GM23338 (cell line): ENCODE measurements around the gene OCIAD1. TPM values are rescaled to one million over a fixed set of nuclear protein-coding genes. Genes with fewer than 3 reads are reported as not detected.
"Not testable (repeated sequence)": the region's sequence is repeated elsewhere in the genome, so short reads cannot be mapped to it uniquely, and the experiment has no call there.

Source experiments
- ATAC-seq: fragments of 200-7000 bp; cut with Tn5 transposase; 3 replicates; pipeline ENCODE4 v1.9.1; 2020
- DNase-seq: peaks from one replicate; pipeline ENCODE4 v3.0.0-alpha.2; 2015; ENCODE audit warnings: low spot score
- H2AFZ ChIP-seq: fragments of 200-600 bp; sonication (generic); 2 replicates; pipeline ENCODE4 v1.8.0; 2016; ENCODE audit warnings: antibody characterized with exemption, mild to moderate bottlenecking, moderate library complexity
- H3F3A ChIP-seq: fragments of 200-600 bp; sonication (generic); replicated peaks from 2 replicates; pipeline ENCODE4 v1.8.0; 2017; ENCODE audit warnings: antibody characterized with exemption, mixed run types, low read depth
- H3K27ac ChIP-seq: fragments of 200-600 bp; sonication (generic); 2 replicates; pipeline ENCODE4 v1.6.1; 2016; ENCODE audit warnings: low read depth
- H3K27me3 ChIP-seq: fragments of 200-600 bp; sonication (generic); 2 replicates; pipeline ENCODE4 v1.8.0; 2016; ENCODE audit warnings: mild to moderate bottlenecking, mixed run types, moderate library complexity; ENCODE audit not compliant: insufficient read depth
- H3K36me3 ChIP-seq: fragments of 200-600 bp; sonication (generic); 2 replicates; pipeline ENCODE4 v1.8.0; 2016; ENCODE audit warnings: mild to moderate bottlenecking; ENCODE audit not compliant: insufficient read depth
- H3K4me1 ChIP-seq: fragments of 200-600 bp; sonication (generic); 2 replicates; pipeline ENCODE4 v1.8.0; 2016; ENCODE audit warnings: mild to moderate bottlenecking, moderate library complexity; ENCODE audit not compliant: insufficient read depth
- H3K4me2 ChIP-seq: fragments of 200-600 bp; sonication (generic); 2 replicates; pipeline ENCODE4 v1.7.1; 2017; ENCODE audit warnings: mixed run types
- H3K4me3 ChIP-seq: fragments of 200-600 bp; sonication (generic); 2 replicates; pipeline ENCODE4 v1.6.1; 2016; ENCODE audit warnings: mixed run types
- H3K79me2 ChIP-seq: fragments of 200-600 bp; sonication (generic); replicated peaks from 2 replicates; pipeline ENCODE4 v1.8.0; 2017; ENCODE audit warnings: mild to moderate bottlenecking; ENCODE audit not compliant: insufficient read depth
- H3K9me2 ChIP-seq: fragments of 200-600 bp; sonication (generic); 2 replicates; pipeline ENCODE4 v1.8.0; 2017; ENCODE audit not compliant: insufficient read depth
- H4K20me1 ChIP-seq: fragments of 200-600 bp; sonication (generic); replicated peaks from 2 replicates; pipeline ENCODE4 v1.8.0; 2017; ENCODE audit warnings: mild to moderate bottlenecking; ENCODE audit not compliant: insufficient read depth
- H3K27ac Mint-ChIP-seq: 2 replicates; pipeline ENCODE4 v1.8.0; 2020; ENCODE audit warnings: inconsistent platforms, mild to moderate bottlenecking, moderate library complexity, mixed read lengths
- H3K27me3 Mint-ChIP-seq: 3 replicates; pipeline ENCODE4 v1.8.0; 2022; ENCODE audit warnings: low read depth, mild to moderate bottlenecking, moderate library complexity, mixed read lengths, inconsistent platforms; ENCODE audit not compliant: insufficient read depth, poor library complexity
- H3K36me3 Mint-ChIP-seq: 3 replicates; pipeline ENCODE4 v1.8.0; 2021; ENCODE audit warnings: low read depth, mild to moderate bottlenecking, inconsistent platforms, moderate library complexity, mixed read lengths
- H3K4me1 Mint-ChIP-seq: 3 replicates; pipeline ENCODE4 v1.8.0; 2020; ENCODE audit warnings: mild to moderate bottlenecking, inconsistent platforms, mixed read lengths
- H3K4me3 Mint-ChIP-seq: 3 replicates; pipeline ENCODE4 v1.8.0; 2021; ENCODE audit warnings: moderate library complexity, mild to moderate bottlenecking, inconsistent platforms, mixed read lengths
- H3K9me3 Mint-ChIP-seq: 3 replicates; pipeline ENCODE4 v1.8.0; 2020; ENCODE audit warnings: moderate library complexity, mild to moderate bottlenecking, inconsistent platforms, mixed read lengths
- CREB1 ChIP-seq: fragments of 250-450 bp; sonication (Bioruptor Pico); IDR thresholded peaks from 2 replicates; pipeline ENCODE4 v1.5.0; 2020; ENCODE audit warnings: low read depth, mild to moderate bottlenecking, moderate library complexity
- CTCF ChIP-seq, 2 experiments: fragments of 200-600 bp in 1 of 2; sonication (generic) in 1 of 2; conservative IDR thresholded peaks; 2 replicates each; pipeline versions ENCODE4 v1.5.1 to v1.6.1; 2016 to 2017; ENCODE audit warnings: antibody characterized with exemption in 2 of 2, low read depth in 2 of 2, mild to moderate bottlenecking in 2 of 2, moderate library complexity in 1 of 2
- EZH2 ChIP-seq: fragments of 200-600 bp; sonication (generic); IDR thresholded peaks from one replicate; pipeline ENCODE4 v1.8.0; 2017; ENCODE audit warnings: antibody characterized with exemption, mild to moderate bottlenecking, low read depth; ENCODE audit not compliant: unreplicated experiment
- EZH2phosphoT487 ChIP-seq: fragments of 200-600 bp; sonication (generic); IDR thresholded peaks from one replicate; pipeline ENCODE4 v1.8.1; 2018; ENCODE audit warnings: antibody characterized with exemption; ENCODE audit not compliant: unreplicated experiment
- NANOG ChIP-seq: IDR thresholded peaks from 2 replicates; pipeline ENCODE4 v1.6.1; 2016; ENCODE audit warnings: antibody characterized with exemption, borderline replicate concordance
- POLR2AphosphoS5 ChIP-seq: IDR thresholded peaks from 2 replicates; pipeline ENCODE4 v1.6.1; 2016; ENCODE audit warnings: antibody characterized with exemption, low read depth
- ZNF114 ChIP-seq: fragments of 250-450 bp; sonication (Bioruptor Pico); IDR thresholded peaks from 2 replicates; pipeline ENCODE4 v1.5.0; 2020; ENCODE audit warnings: mild to moderate bottlenecking, moderate library complexity
- ZNF331 ChIP-seq: fragments of 250-450 bp; sonication (Bioruptor Pico); IDR thresholded peaks from 2 replicates; pipeline ENCODE4 v1.5.0; 2020; ENCODE audit warnings: low read depth, mild to moderate bottlenecking, moderate library complexity
- polyA plus RNA-seq: library from polyadenylated mRNA; unstranded; fragments of >200 nt; fragmentation: Nextera tagmentation; extraction: Ambion mirVana; gene quantifications from 2 replicates; pipeline ENCODE4 v1.2.1, GENCODE V29; 2016
- total RNA-seq: library from RNA; depleted of rRNA; stranded (reverse); fragments of >200 nt; shearing (Covaris generic); gene quantifications from 2 replicates; pipeline ENCODE4 v1.2.3, GENCODE V29; 2014
- TF ChIP-seq, protein P1 (sequence below): IDR thresholded peaks from one replicate; pipeline ENCODE4 v1.6.1; 2018; ENCODE audit warnings: antibody characterized with exemption; ENCODE audit not compliant: unreplicated experiment
- TF ChIP-seq, protein P2 (sequence below): IDR thresholded peaks from 2 replicates; pipeline ENCODE4 v1.6.1; 2016; ENCODE audit warnings: antibody characterized with exemption

Gene OCIAD1
- total and polyA plus RNA-seq, 2 experiments from 2014 or later = 125 to 190 TPM

DNA sequence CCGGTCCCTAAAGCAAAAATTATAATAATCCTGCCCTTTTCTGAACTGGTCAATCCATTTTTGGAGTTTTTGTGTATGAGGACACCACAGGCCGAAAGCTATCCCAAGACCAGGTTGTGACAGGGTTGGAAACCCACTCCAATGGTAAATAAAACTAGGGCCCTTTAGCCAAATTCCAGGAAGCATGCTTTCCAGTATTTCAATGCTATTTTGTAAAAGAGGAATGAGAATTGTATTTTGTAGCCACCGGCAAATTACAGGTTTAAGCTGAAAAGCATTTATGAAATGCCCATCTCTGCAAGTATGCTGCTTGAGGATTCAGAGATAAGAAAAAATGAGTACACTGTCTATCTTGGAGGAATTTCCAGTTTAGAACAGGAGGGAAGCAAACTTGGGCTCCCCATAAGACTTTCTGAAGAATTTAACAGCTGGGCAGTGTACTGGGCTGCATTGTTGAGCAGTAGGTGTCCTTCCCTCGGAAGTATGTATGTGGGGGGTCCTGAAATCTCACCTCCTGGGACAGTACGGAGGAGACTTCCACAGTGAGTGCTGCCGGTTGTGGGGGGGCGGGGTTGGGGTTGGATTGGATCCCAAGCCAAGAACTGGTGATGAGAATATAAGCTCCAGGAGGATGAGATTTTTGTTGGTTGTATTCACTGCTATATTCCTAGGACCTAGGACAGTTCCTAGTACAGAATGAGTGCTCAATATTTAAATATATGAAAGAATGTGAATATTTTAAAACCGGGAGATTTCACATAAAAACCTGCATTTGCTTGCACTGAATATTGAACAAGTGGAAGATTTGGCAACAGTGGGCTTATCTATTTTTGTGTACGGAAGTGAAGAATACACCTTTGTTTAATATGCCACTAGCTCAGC, 48.9 kb downstream of the OCIAD1 start (continued):
- TF ChIP-seq, protein P1, sequence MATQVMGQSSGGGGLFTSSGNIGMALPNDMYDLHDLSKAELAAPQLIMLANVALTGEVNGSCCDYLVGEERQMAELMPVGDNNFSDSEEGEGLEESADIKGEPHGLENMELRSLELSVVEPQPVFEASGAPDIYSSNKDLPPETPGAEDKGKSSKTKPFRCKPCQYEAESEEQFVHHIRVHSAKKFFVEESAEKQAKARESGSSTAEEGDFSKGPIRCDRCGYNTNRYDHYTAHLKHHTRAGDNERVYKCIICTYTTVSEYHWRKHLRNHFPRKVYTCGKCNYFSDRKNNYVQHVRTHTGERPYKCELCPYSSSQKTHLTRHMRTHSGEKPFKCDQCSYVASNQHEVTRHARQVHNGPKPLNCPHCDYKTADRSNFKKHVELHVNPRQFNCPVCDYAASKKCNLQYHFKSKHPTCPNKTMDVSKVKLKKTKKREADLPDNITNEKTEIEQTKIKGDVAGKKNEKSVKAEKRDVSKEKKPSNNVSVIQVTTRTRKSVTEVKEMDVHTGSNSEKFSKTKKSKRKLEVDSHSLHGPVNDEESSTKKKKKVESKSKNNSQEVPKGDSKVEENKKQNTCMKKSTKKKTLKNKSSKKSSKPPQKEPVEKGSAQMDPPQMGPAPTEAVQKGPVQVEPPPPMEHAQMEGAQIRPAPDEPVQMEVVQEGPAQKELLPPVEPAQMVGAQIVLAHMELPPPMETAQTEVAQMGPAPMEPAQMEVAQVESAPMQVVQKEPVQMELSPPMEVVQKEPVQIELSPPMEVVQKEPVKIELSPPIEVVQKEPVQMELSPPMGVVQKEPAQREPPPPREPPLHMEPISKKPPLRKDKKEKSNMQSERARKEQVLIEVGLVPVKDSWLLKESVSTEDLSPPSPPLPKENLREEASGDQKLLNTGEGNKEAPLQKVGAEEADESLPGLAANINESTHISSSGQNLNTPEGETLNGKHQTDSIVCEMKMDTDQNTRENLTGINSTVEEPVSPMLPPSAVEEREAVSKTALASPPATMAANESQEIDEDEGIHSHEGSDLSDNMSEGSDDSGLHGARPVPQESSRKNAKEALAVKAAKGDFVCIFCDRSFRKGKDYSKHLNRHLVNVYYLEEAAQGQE = no peak
- TF ChIP-seq EZH2 (no peak), CREB1 (CRISPR knock-in tag) (no peak), CTCF (conservative IDR thresholded peaks at IDR 0.05; ENCODE audit: low read depth in 2 of 2) (no peak), NANOG (no peak), ZNF331 (CRISPR knock-in tag) (no peak), EZH2phosphoT487 (no peak), ZNF114 (CRISPR knock-in tag) (no peak), POLR2AphosphoS5 (no peak)
- TF ChIP-seq, protein P2, sequence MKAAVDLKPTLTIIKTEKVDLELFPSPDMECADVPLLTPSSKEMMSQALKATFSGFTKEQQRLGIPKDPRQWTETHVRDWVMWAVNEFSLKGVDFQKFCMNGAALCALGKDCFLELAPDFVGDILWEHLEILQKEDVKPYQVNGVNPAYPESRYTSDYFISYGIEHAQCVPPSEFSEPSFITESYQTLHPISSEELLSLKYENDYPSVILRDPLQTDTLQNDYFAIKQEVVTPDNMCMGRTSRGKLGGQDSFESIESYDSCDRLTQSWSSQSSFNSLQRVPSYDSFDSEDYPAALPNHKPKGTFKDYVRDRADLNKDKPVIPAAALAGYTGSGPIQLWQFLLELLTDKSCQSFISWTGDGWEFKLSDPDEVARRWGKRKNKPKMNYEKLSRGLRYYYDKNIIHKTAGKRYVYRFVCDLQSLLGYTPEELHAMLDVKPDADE = no peak

GRCh38 chr4:48881646-48882045, 50.8 kb downstream of the OCIAD1 start:
- H3K4me3 ChIP-seq, H4K20me1 ChIP-seq, H3K9me3 Mint-ChIP-seq, H3K36me3 Mint-ChIP-seq, ATAC-seq, H3K4me2 ChIP-seq, H3K36me3 ChIP-seq, H3K4me1 Mint-ChIP-seq, H3K27ac ChIP-seq, H3K9me2 ChIP-seq, H2AFZ ChIP-seq, H3K27me3 ChIP-seq, H3K4me1 ChIP-seq, H3K79me2 ChIP-seq, DNase-seq, H3K27ac Mint-ChIP-seq, H3F3A ChIP-seq, H3K27me3 Mint-ChIP-seq, H3K4me3 Mint-ChIP-seq: not testable (repeated sequence)

- H3K9me3 Mint-ChIP-seq = peaks cover 31% of the 10 kb centered on the region
- ATAC-seq, DNase-seq, H3K4me1 ChIP-seq, H3K27me3 Mint-ChIP-seq, H2AFZ ChIP-seq, H3K27ac Mint-ChIP-seq, H3K4me2 ChIP-seq, H3K4me3 ChIP-seq, H3K9me2 ChIP-seq, H3K27me3 ChIP-seq, H4K20me1 ChIP-seq, H3K27ac ChIP-seq, H3F3A ChIP-seq, H3K4me1 Mint-ChIP-seq, H3K79me2 ChIP-seq, H3K4me3 Mint-ChIP-seq: not testable (repeated sequence)
- peaks cover 64% of the 10 kb centered on the region for H3K36me3 Mint-ChIP-seq
- peaks cover 26% of the 10 kb centered on the region; the same call in 1 of the 2 replicates for H3K36me3 ChIP-seq
These were observed 58.9 kb downstream of the OCIAD1 start for GRCh38 chr4:48889750-48890149.
